HTR-8/SVneo (cell line): ENCODE data around the gene RDM1.

Experiments
- DNase-seq: peaks from one replicate; pipeline ENCODE4 v3.0.0; 2011; ENCODE audit warnings: low spot score, mixed read lengths; ENCODE audit not compliant: insufficient read length
- FAIRE-seq: peaks from 2 replicates; lab custom pipeline; 2011; peaks lifted over from hg19 to GRCh38; lab: Jason Lieb, UNC

The RDM1 gene

DNA sequence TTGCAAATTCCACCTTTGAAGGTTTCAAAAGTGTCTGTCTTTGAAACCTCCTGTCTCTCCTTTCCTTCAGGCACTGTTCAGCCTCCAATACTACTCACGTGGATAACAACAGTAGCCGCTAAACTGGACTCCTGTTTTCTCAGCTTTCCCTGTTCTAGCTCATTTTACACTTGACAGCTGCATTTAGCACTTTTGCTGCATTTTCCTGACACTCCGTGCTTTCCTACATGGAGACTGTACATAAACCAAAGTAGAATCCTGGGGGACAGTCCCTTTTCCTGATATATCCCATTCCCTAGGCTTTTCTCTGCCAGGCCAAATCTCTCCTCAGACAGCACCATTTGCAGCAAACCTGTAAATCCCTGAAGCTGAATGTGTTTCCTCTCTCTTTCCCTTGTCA is 54.0 kb downstream of the RDM1 start:
- FAIRE-seq (no peak), DNase-seq (no peak)

DNA sequence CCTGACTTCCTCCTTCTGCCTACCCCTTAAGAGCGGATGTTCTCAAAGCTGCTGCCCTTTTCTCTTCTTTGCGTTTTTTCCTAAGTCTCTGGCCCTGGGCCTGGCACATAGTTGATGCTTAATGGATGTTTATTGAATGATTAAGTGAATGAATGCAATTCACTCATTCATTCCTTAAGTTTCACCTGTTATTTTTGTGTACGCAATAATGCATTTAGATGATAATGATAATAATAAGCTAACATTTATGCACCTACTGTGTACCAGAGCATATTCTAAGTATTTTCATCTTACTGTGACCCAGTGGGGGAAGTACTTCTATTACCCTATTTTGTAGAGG is 54.8 kb downstream of the RDM1 start:
- DNase-seq (no peak), FAIRE-seq (no peak)

DNA sequence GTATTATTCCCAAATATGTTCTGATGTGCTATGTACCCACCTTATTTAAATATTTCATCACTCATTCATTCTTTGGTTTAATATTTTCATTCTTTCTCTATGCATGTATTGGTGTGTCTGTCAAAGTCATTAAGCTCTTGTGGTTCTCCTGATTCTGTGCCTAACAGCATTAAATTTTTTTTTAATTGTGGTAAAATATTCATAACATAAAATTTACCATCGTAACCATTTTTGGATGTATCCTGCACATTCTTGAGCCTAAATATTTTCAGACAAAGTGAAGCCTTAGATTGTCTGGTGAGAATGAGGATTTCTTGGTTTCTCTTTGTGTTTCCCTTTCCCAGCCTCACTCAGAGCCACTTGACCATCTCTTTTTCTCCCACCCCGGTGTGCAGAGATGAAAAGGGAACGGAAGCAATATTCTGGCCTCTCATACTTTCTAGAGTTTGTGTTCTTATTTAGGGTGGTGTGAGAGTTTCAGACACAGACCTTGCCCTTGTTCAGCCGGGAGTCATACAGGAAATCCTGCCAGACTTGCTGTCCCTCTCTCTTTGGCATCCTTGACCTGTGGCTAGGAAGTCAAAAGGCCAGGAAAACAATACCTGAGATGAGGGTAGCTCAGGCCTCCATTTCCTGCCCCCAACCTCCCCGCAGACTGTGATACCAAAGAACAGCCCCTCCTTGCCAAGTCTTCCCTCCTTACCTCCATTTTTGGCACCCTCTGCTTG is 55.3 kb downstream of the RDM1 start:
- DNase-seq (no peak), FAIRE-seq (no peak)

DNA sequence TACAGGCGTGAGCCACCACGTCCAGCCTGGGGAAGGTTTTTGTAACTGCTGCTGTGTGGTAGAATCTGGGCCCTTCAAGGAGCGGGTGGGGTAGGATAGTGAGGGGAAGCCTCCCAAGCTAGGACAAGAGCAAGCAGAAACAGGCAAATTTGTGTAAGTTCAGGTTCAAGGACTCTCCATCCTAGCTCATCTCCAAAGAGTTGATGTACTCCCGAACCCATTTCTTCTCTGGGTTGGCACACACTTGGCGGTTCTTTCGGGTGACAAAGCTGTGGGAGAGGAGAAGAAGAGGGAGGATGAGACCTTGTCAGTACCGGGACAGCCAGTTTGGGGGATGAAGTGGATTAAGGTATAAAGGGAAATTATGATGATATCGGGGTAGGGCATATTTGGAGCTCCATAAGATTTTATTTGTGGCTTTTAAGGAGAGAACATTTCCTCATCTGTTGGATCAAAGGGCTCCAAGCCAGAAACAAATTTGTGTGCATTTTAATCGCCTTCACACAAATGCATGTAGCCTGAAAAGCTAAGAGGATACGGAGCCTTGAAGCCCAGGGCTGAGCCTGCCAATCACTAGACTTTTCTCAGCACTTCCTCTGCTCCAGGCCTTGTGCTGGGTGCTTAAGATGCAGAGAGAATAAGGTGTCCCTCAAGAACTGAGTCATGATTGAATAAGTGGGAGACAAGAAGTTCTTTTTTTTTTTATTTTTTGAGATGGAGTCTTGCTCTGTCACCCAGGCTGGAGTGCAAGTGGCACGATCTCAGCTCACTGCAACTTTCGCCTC is 58.2 kb downstream of the RDM1 start:
- no peak for DNase-seq
- FAIRE-seq = no peak

DNA sequence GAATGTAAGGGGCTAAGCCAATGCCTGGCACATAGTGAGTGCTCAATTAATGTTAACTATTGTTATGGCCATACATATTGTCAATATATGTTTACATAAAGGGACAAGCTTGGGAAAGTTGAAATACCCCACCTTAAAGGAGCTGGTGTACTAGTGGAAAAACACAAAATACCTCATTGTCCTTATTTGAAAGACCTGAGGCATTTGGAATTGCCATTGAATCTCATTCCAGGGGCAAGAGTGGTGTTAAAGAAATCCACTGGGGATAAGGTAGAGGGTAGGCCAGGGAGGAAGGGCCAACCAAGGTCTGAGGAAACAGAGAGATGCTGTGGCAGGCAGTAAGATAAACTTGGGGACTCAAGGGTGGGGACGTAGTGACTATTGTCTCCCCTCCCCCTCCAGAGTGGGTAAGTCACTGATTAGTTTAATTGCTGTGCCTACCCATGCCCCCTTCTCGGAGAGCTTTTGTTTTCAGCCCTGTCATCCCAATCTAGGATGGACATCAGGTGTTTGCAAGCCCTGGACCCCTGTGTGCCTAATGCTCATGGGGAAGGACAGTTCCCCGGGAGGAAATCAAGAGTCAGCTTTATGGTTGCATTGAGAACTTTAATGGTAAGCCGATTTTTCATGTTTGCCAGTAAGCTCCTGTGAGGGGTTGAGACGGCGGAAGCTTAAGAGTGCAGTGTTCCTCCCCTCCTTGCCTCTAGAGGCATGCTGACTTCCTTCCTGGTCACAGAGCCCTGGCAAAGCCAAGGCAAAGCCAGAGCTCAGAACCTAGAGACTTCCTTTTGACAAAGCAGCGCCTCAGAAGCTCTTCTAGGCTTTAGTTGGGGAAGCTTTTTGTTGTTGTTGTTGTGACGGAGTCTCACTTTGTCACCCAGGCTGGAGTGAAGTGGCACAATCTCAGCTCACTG is 59.4 kb downstream of the RDM1 start:
- FAIRE-seq = no peak

DNA sequence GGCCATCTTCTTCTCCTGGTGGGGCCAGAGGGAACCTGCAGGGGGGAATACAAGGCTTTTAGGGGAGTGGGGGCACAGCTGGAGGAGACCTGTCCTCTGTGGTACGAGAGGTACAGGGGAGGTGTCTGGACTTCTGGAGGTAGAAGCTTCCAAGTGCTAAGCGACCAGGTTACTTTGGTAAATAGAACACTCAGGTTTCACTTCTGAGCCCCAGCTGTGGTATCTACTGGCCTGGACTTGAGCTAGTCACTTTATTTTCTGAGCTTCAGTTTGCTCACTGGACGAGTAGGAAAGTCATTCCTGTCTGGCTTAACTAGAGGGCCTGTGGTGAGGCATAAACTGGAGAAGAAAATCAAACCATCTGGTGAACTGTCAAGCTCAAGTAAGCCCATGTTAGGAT is 61.8 kb downstream of the RDM1 start, which contains the start of gene HEATR9:
HEATR9 (minus strand) TSS at position 155 of the 400 bp plus-strand sequence; CDS start at position 6, 149 bp downstream.
- FAIRE-seq (no peak), DNase-seq (no peak)

More for the DNA sequence above, 59.4 kb downstream of the RDM1 start:
- no peak for DNase-seq
